ENCODE data around the gene FLACC1. TPM values are rescaled to one million over a fixed set of nuclear protein-coding genes. Genes with fewer than 3 reads are reported as not detected.
"Not testable (repeated sequence)": the region's sequence is repeated elsewhere in the genome, so short reads cannot be mapped to it uniquely, and the experiment has no call there.

Gene FLACC1
- total RNA-seq, 2 donors from 2014 or later = 0.79 to 0.91 TPM

- H3K27me3 Mint-ChIP-seq (ENCODE audit: insufficient read depth) = peaks cover 2% of the 10 kb centered on the region
- no peaks in the 10 kb centered on the region for H3K36me3 ChIP-seq (ENCODE audit: control insufficient read depth, insufficient read depth, low read length)
- no peak overlapping the region for H3K27ac Mint-ChIP-seq
- no peak overlapping the region for H3K4me3 Mint-ChIP-seq
- TF ChIP-seq CTCF (conservative IDR thresholded peaks at IDR 0.05) = no peak
- H3K4me3 ChIP-seq (ENCODE audit: low read length) = no peak overlapping the region
- no peak overlapping the region for H3K27ac ChIP-seq (ENCODE audit: low read depth, low read length)
- H3K36me3 Mint-ChIP-seq (ENCODE audit: low read depth) = peaks cover 3% of the 10 kb centered on the region
- H3K4me1 Mint-ChIP-seq = no peaks in the 10 kb centered on the region
- peaks cover 25% of the 10 kb centered on the region for H3K9me3 Mint-ChIP-seq
- 87 to 92% methylated on average over 3 of the region's 3 CpGs for WGBS, 2 experiments (ENCODE audit: insufficient coverage in 1 of 2, insufficient read length in 1 of 2)
- no peak overlapping the region for H3K9ac ChIP-seq (ENCODE audit: extremely low read depth, low read length, poor library complexity, severe bottlenecking)
- DNase-seq = no peak
- peaks cover 27% of the 10 kb centered on the region for H3K9me3 ChIP-seq (ENCODE audit: control insufficient read depth, low read length)
- peaks cover 8% of the 10 kb centered on the region for H3K27me3 ChIP-seq (ENCODE audit: control insufficient read depth, insufficient read depth, low read length, poor library complexity, severe bottlenecking)
- no peaks in the 10 kb centered on the region for H3K4me1 ChIP-seq (ENCODE audit: control insufficient read depth, insufficient read depth, low read length)
Measured at GRCh38 chr2:201308914-201309313, 48.2 kb downstream of the FLACC1 start.

- peaks cover 3% of the 10 kb centered on the region for H3K27me3 ChIP-seq (ENCODE audit: control insufficient read depth, insufficient read depth, low read length, poor library complexity, severe bottlenecking)
- H3K9me3 ChIP-seq (ENCODE audit: control insufficient read depth, low read length) = peaks cover 16% of the 10 kb centered on the region
- peaks cover 26% of the 10 kb centered on the region for H3K9me3 Mint-ChIP-seq
- no peaks in the 10 kb centered on the region for H3K4me1 Mint-ChIP-seq
- no peak overlapping the region for H3K27ac ChIP-seq (ENCODE audit: low read depth, low read length)
- H3K36me3 ChIP-seq (ENCODE audit: control insufficient read depth, insufficient read depth, low read length) = no peaks in the 10 kb centered on the region
- H3K4me3 Mint-ChIP-seq = no peak overlapping the region
- H3K27ac Mint-ChIP-seq = no peak overlapping the region
- no peak for DNase-seq
- TF ChIP-seq CTCF (conservative IDR thresholded peaks at IDR 0.05) = no peak
- WGBS, 2 experiments (ENCODE audit: insufficient coverage in 1 of 2, insufficient read length in 1 of 2) = 93 to 100% methylated on average over 2 to 3 of the region's 3 CpGs
- no peak overlapping the region for H3K4me3 ChIP-seq (ENCODE audit: low read length)
- no peak overlapping the region for H3K9ac ChIP-seq (ENCODE audit: extremely low read depth, low read length, poor library complexity, severe bottlenecking)
- peaks cover 2% of the 10 kb centered on the region for H3K27me3 Mint-ChIP-seq (ENCODE audit: insufficient read depth)
- H3K36me3 Mint-ChIP-seq (ENCODE audit: low read depth) = peaks cover 3% of the 10 kb centered on the region
- H3K4me1 ChIP-seq (ENCODE audit: control insufficient read depth, insufficient read depth, low read length) = no peaks in the 10 kb centered on the region
Measured at GRCh38 chr2:201307876-201308275, 49.3 kb downstream of the FLACC1 start.

- not testable (repeated sequence) for H3K27me3 Mint-ChIP-seq (ENCODE audit: insufficient read depth)
- WGBS, 2 experiments (ENCODE audit: insufficient coverage in 1 of 2, insufficient read length in 1 of 2) = 94% methylated on average over 5 to 11 of the region's 11 CpGs
Measured at GRCh38 chr2:201299929-201300328, 57.2 kb downstream of the FLACC1 start.

GRCh38 chr2:201298462-201299052 lies 58.6 kb downstream of the FLACC1 start:
- no peak overlapping the region for H3K9ac ChIP-seq (ENCODE audit: extremely low read depth, low read length, poor library complexity, severe bottlenecking)
- Mint-ChIP-seq H3K36me3 (ENCODE audit: low read depth) (peaks cover 3% of the 10 kb centered on the region), H3K4me3 (no peak overlapping the region), H3K4me1 (no peaks in the 10 kb centered on the region), H3K27ac (no peak overlapping the region), H3K9me3 (peaks cover 34% of the 10 kb centered on the region), H3K27me3 (ENCODE audit: insufficient read depth) (peaks cover 8% of the 10 kb centered on the region)
- no peak overlapping the region for H3K4me3 ChIP-seq (ENCODE audit: low read length)
- H3K27ac ChIP-seq (ENCODE audit: low read depth, low read length) = no peak overlapping the region
- no peak for DNase-seq
- WGBS, 2 experiments (ENCODE audit: insufficient coverage in 1 of 2, insufficient read length in 1 of 2) = 92 to 93% methylated on average over 2 to 3 of the region's 3 CpGs
- H3K27me3 ChIP-seq (ENCODE audit: control insufficient read depth, insufficient read depth, low read length, poor library complexity, severe bottlenecking) = no peaks in the 10 kb centered on the region
- no peaks in the 10 kb centered on the region for H3K36me3 ChIP-seq (ENCODE audit: control insufficient read depth, insufficient read depth, low read length)
- H3K4me1 ChIP-seq (ENCODE audit: control insufficient read depth, insufficient read depth, low read length) = no peaks in the 10 kb centered on the region
- peaks cover 9% of the 10 kb centered on the region for H3K9me3 ChIP-seq (ENCODE audit: control insufficient read depth, low read length)
- no peak for TF ChIP-seq CTCF (conservative IDR thresholded peaks at IDR 0.05)

More at GRCh38 chr2:201299929-201300328, 57.2 kb downstream of the FLACC1 start:
- peaks cover 41% of the 10 kb centered on the region for H3K9me3 Mint-ChIP-seq
- not testable (repeated sequence) for H3K9me3 ChIP-seq (ENCODE audit: control insufficient read depth, low read length); H3K9ac ChIP-seq (ENCODE audit: extremely low read depth, low read length, poor library complexity, severe bottlenecking); H3K4me1 ChIP-seq (ENCODE audit: control insufficient read depth, insufficient read depth, low read length); H3K4me1 Mint-ChIP-seq; H3K27ac ChIP-seq (ENCODE audit: low read depth, low read length); DNase-seq; H3K4me3 Mint-ChIP-seq; H3K27me3 ChIP-seq (ENCODE audit: control insufficient read depth, insufficient read depth, low read length, poor library complexity, severe bottlenecking); H3K36me3 ChIP-seq (ENCODE audit: control insufficient read depth, insufficient read depth, low read length); H3K36me3 Mint-ChIP-seq (ENCODE audit: low read depth); H3K4me3 ChIP-seq (ENCODE audit: low read length); H3K27ac Mint-ChIP-seq

GRCh38 chr2:201290457-201291148 lies 66.5 kb downstream of the FLACC1 start:
- 90% methylated on average over 7 to 15 of the region's 15 CpGs for WGBS, 2 experiments (ENCODE audit: insufficient coverage in 1 of 2, insufficient read length in 1 of 2)
- H3K36me3 Mint-ChIP-seq (ENCODE audit: low read depth) = peaks cover 19% of the 10 kb centered on the region

More at GRCh38 chr2:201290457-201291148, 66.5 kb downstream of the FLACC1 start:
- H3K9ac ChIP-seq (ENCODE audit: extremely low read depth, low read length, poor library complexity, severe bottlenecking); H3K4me3 Mint-ChIP-seq; H3K27ac Mint-ChIP-seq; H3K27ac ChIP-seq (ENCODE audit: low read depth, low read length); H3K9me3 ChIP-seq (ENCODE audit: control insufficient read depth, low read length); H3K27me3 ChIP-seq (ENCODE audit: control insufficient read depth, insufficient read depth, low read length, poor library complexity, severe bottlenecking); H3K36me3 ChIP-seq (ENCODE audit: control insufficient read depth, insufficient read depth, low read length); H3K4me3 ChIP-seq (ENCODE audit: low read length); DNase-seq; H3K4me1 Mint-ChIP-seq; H3K4me1 ChIP-seq (ENCODE audit: control insufficient read depth, insufficient read depth, low read length): not testable (repeated sequence)
- Mint-ChIP-seq H3K27me3 (ENCODE audit: insufficient read depth) (peaks cover 13% of the 10 kb centered on the region), H3K9me3 (peaks cover 43% of the 10 kb centered on the region)

All from endodermal cell (in vitro differentiated cells).